BLaER1 treated with 17β-estradiol and CSF1 and Interleukin-3, amounts not matched to agents 10 nM and 100 nM (cell line): ENCODE measurements around the gene SORBS1.

Experiments used
- H3K27ac ChIP-seq, 11 experiments: shearing (Covaris generic); formaldehyde crosslinking; 2 replicates each; pipeline ENCODE4 v1.8.1; 2022
- H3K27me3 ChIP-seq, 11 experiments: shearing (Covaris generic); formaldehyde crosslinking; 2 replicates each; pipeline ENCODE4 v1.8.1; 2022
- H3K36me3 ChIP-seq, 11 experiments: shearing (Covaris generic); formaldehyde crosslinking; 2 replicates each; pipeline ENCODE4 v1.8.1; 2022
- H3K4me1 ChIP-seq, 10 experiments: shearing (Covaris generic); formaldehyde crosslinking; 2 replicates each; pipeline ENCODE4 v1.8.1; 2022
- H3K4me2 ChIP-seq, 11 experiments: shearing (Covaris generic); formaldehyde crosslinking; 2 replicates each; pipeline ENCODE4 v1.8.1; 2022
- H3K4me3 ChIP-seq, 10 experiments: shearing (Covaris generic); formaldehyde crosslinking; 2 replicates each; pipeline ENCODE4 v1.8.1; 2022
- H3K9ac ChIP-seq, 11 experiments: shearing (Covaris generic); formaldehyde crosslinking; 2 replicates each; pipeline ENCODE4 v1.8.1; 2022
- H3K9me3 ChIP-seq, 11 experiments: shearing (Covaris generic); formaldehyde crosslinking; replicated peaks in 1 of 11; 2 replicates each; pipeline ENCODE4 v1.8.1; 2022
- H4K20me1 ChIP-seq, 11 experiments: shearing (Covaris generic); formaldehyde crosslinking; 2 replicates each; pipeline ENCODE4 v1.8.1; 2022
- Cebpa-rat ChIP-seq, 11 experiments: shearing (Covaris generic); IDR thresholded peaks; 2 replicates each; pipeline ENCODE4 v1.8.1; 2022

Gene SORBS1

GRCh38 chr10:95478185-95478584 is 83.0 kb downstream of the SORBS1 start:
- Histone ChIP-seq H3K27ac (no peak overlapping the region), H3K4me2 (no peak overlapping the region), H4K20me1 (no peaks in the 10 kb centered on the region), H3K9ac (no peak overlapping the region), H3K27me3 (no peaks in the 10 kb centered on the region), H3K4me3 (no peak overlapping the region), H3K36me3 (no peaks in the 10 kb centered on the region), H3K4me1 (peaks cover 0 to 13% (median 9%) of the 10 kb centered on the region in 10 experiments; a peak in 14 of 20 replicates), H3K9me3 (0 out of 22 replicates have a peak, but pooled peaks cover 0 to 6% (median 0%) of the 10 kb centered on the region in 11 experiments)
- no peak for TF ChIP-seq Cebpa-rat (IDR thresholded peaks at IDR 0.05)

- peaks cover 0 to 13% (median 9%) of the 10 kb centered on the region in 10 experiments; a peak in 14 of 20 replicates for H3K4me1 ChIP-seq
- no peaks in the 10 kb centered on the region for H3K27me3 ChIP-seq
- H3K27ac ChIP-seq: no peak overlapping the region
- no peaks in the 10 kb centered on the region for H3K36me3 ChIP-seq
- no peak overlapping the region for H3K4me3 ChIP-seq
- H3K9me3 ChIP-seq: no peaks in the 10 kb centered on the region
- no peak for TF ChIP-seq Cebpa-rat (IDR thresholded peaks at IDR 0.05)
- H3K9ac ChIP-seq: no peak overlapping the region
- no peak overlapping the region for H3K4me2 ChIP-seq
- no peaks in the 10 kb centered on the region for H4K20me1 ChIP-seq
These were observed 84.0 kb downstream of the SORBS1 start for GRCh38 chr10:95477175-95477520.

- Histone ChIP-seq H3K27ac (no peak overlapping the region), H3K4me1 (peaks cover 0 to 13% (median 9%) of the 10 kb centered on the region in 10 experiments; a peak in 14 of 20 replicates), H3K27me3 (no peaks in the 10 kb centered on the region), H3K9me3 (no peaks in the 10 kb centered on the region), H3K4me2 (no peak overlapping the region), H3K9ac (no peak overlapping the region), H3K36me3 (no peaks in the 10 kb centered on the region), H4K20me1 (no peaks in the 10 kb centered on the region), H3K4me3 (no peak overlapping the region)
- TF ChIP-seq Cebpa-rat (IDR thresholded peaks at IDR 0.05): no peak
These were observed 84.5 kb downstream of the SORBS1 start for GRCh38 chr10:95476469-95477174.

GRCh38 chr10:95475827-95476468 is 85.2 kb downstream of the SORBS1 start:
- Histone ChIP-seq H3K27ac (no peak overlapping the region), H3K4me3 (no peak overlapping the region), H3K9me3 (no peaks in the 10 kb centered on the region), H3K4me1 (peaks cover 0 to 13% (median 9%) of the 10 kb centered on the region in 10 experiments; a peak in 14 of 20 replicates), H3K36me3 (no peaks in the 10 kb centered on the region), H3K4me2 (no peak overlapping the region), H3K9ac (no peak overlapping the region), H4K20me1 (no peaks in the 10 kb centered on the region), H3K27me3 (no peaks in the 10 kb centered on the region)
- TF ChIP-seq Cebpa-rat (IDR thresholded peaks at IDR 0.05): no peak

GRCh38 chr10:95475003-95475383 is 86.2 kb downstream of the SORBS1 start:
- no peaks in the 10 kb centered on the region for H4K20me1 ChIP-seq
- H3K9ac ChIP-seq: no peak overlapping the region
- no peaks in the 10 kb centered on the region for H3K27me3 ChIP-seq
- no peak overlapping the region for H3K4me2 ChIP-seq
- H3K36me3 ChIP-seq: no peaks in the 10 kb centered on the region
- no peak for TF ChIP-seq Cebpa-rat (IDR thresholded peaks at IDR 0.05)
- no peak overlapping the region for H3K4me3 ChIP-seq
- no peaks in the 10 kb centered on the region for H3K9me3 ChIP-seq
- peaks cover 0 to 13% (median 9%) of the 10 kb centered on the region in 10 experiments; a peak in 14 of 20 replicates for H3K4me1 ChIP-seq
- H3K27ac ChIP-seq: no peak overlapping the region

- H3K9ac ChIP-seq: no peak overlapping the region
These were observed 86.8 kb downstream of the SORBS1 start for GRCh38 chr10:95474228-95475002.

GRCh38 chr10:95472304-95473088 is 88.7 kb downstream of the SORBS1 start:
- Histone ChIP-seq H3K4me2 (no peak overlapping the region), H3K27ac (no peak overlapping the region), H3K4me1 (peaks cover under 1 to 19% (median 13%) of the 10 kb centered on the region in 10 experiments; a peak in 16 of 20 replicates), H3K4me3 (no peak overlapping the region), H3K27me3 (no peaks in the 10 kb centered on the region), H3K36me3 (no peaks in the 10 kb centered on the region), H3K9me3 (no peaks in the 10 kb centered on the region), H3K9ac (no peak overlapping the region), H4K20me1 (no peaks in the 10 kb centered on the region)
- TF ChIP-seq Cebpa-rat (IDR thresholded peaks at IDR 0.05): no peak

More at GRCh38 chr10:95474228-95475002, 86.8 kb downstream of the SORBS1 start:
- Histone ChIP-seq H3K36me3 (no peaks in the 10 kb centered on the region), H3K4me1 (peaks cover 0 to 13% (median 9%) of the 10 kb centered on the region in 10 experiments; a peak in 14 of 20 replicates), H3K27me3 (no peaks in the 10 kb centered on the region), H4K20me1 (no peaks in the 10 kb centered on the region), H3K4me3 (no peak overlapping the region), H3K4me2 (peak overlapping the region in 9 of 11 experiments; percentile 6 to 48 (median 24); a peak in 11 of 22 replicates), H3K27ac (no peak overlapping the region), H3K9me3 (no peaks in the 10 kb centered on the region)
- no peak for TF ChIP-seq Cebpa-rat (IDR thresholded peaks at IDR 0.05)

- no peak overlapping the region for H3K4me2 ChIP-seq
- H3K27ac ChIP-seq: no peak overlapping the region
- no peaks in the 10 kb centered on the region for H3K9me3 ChIP-seq
- no peaks in the 10 kb centered on the region for H4K20me1 ChIP-seq
- no peak overlapping the region for H3K4me3 ChIP-seq
- H3K27me3 ChIP-seq: no peaks in the 10 kb centered on the region
- H3K4me1 ChIP-seq: peaks cover 20 to 46% (median 39%) of the 10 kb centered on the region in 10 experiments
- TF ChIP-seq Cebpa-rat (IDR thresholded peaks at IDR 0.05): no peak
- no peaks in the 10 kb centered on the region for H3K36me3 ChIP-seq
- H3K9ac ChIP-seq: no peak overlapping the region
These were observed 91.5 kb downstream of the SORBS1 start for GRCh38 chr10:95469676-95470075.
